Pancreas (tissue), 10 donors: ENCODE results near the gene CHRNB1. TPM values are rescaled to one million over a fixed set of nuclear protein-coding genes. Genes with fewer than 3 reads are reported as not detected.

Source experiments
- ATAC-seq, 4 donors: fragments of 200-7000 bp; cut with Tn5 transposase; one replicate each; pipeline versions ENCODE4 v1.8.0 to v1.9.1; 2020; ENCODE audit warnings: mild to moderate bottlenecking in 4 of 4, moderate library complexity in 4 of 4
- DNase-seq, 6 donors: peaks; one replicate each; pipeline ENCODE4 v3.0.0-alpha.2; 2020
- FAIRE-seq: peaks from 2 replicates; lab custom pipeline; 2012; peaks lifted over from hg19 to GRCh38; lab: Jason Lieb, UNC
- H3K27ac ChIP-seq, 4 donors: fragments of 200-600 bp; sonication (generic); 1 replicate in 3 of 4; 2 replicates in 1 of 4; pipeline versions ENCODE4 v1.5.0 to v1.8.0; 2020
- H3K27me3 ChIP-seq, 4 donors: fragments of 200-600 bp; one replicate each; pipeline ENCODE4 v1.8.0; 2021
- H3K36me3 ChIP-seq, 3 donors: fragments of 200-600 bp; sonication (generic) in 1 of 3; one replicate each; pipeline versions ENCODE4 v1.5.0 to v1.8.0; 2020 to 2021
- H3K4me1 ChIP-seq, 3 donors: fragments of 200-600 bp; one replicate each; pipeline ENCODE4 v1.8.0; 2021
- H3K4me3 ChIP-seq, 4 donors: fragments of 200-600 bp; sonication (generic) in 2 of 4; one replicate each; pipeline versions ENCODE4 v1.5.0 to v1.8.0; 2020 to 2021
- H3K9me3 ChIP-seq, 4 donors: fragments of 200-600 bp; one replicate each; pipeline ENCODE4 v1.8.0; 2021
- CTCF ChIP-seq, 4 donors: fragments of 200-600 bp; sonication (generic) in 3 of 4; IDR thresholded peaks; one replicate each; pipeline versions ENCODE4 v1.5.0 to v1.8.0; 2021; ENCODE audit warnings: antibody characterized with exemption in 4 of 4
- WGBS, 2 donors: extraction: QIAGEN DNeasy Blood & Tissue Kit; methylation state at CpG; one replicate each; pipeline ENCODE4 v1.1.7; 2013; 5-methylcytosine and 5-hydroxymethylcytosine counted together
- intact Hi-C, 3 donors: fragments of 100-400 bp; cut with DNase I; formaldehyde crosslinking; loops; one replicate each; pipeline versions ENCODE4 v1.11.1 to v1.14.2; 2022
- polyA plus RNA-seq, 2 donors: library from polyadenylated mRNA; stranded (reverse); fragments of 200-250 nt; gene quantifications; one replicate each; pipeline ENCODE4 v1.2.3, GENCODE V29; 2013
- total RNA-seq, 6 donors: library from RNA; stranded (reverse); fragmentation: NEBNext Ultra II Directional in 4 of 6; extraction: Animal tissue kit (Norgen Biotek cat#: 25700) in 4 of 6; gene quantifications; one replicate each; pipeline versions ENCODE4 v1.2.1 to v1.2.4, GENCODE V29; 2021 to 2023
- donor health status: healthy with polysubstance abuse.
- donor health status: DM: no; HTN: no; CAD: no; lungs with moderate emphysema.
- donor health status: DM: no; HTN: no; CAD: no.
- donor health status: control.
- donor health status: control.
- donor health status: Bipolar disorder and iron deficiency.
- donor health status: DM: yes; HTN: yes; CAD: no.
- donor health status: DM: no; HTN: no; CAD: no.
- donor health status: DM: no; HTN: no; CAD: no.
- donor health status: DM: yes; HTN: yes; CAD: no.

CHRNB1 gene
- total and polyA plus RNA-seq, 8 donors: 7.5 to 15.0 (median 9.7) TPM

- Histone ChIP-seq H3K36me3 (no peaks in the 10 kb centered on the region), H3K4me3 (peak overlapping the region in 3 of 4 donors; percentile 38 to 70 (median 54)), H3K9me3 (no peaks in the 10 kb centered on the region), H3K27ac (peak overlapping the region; percentile 32 to 94 (median 90)), H3K4me1 (peaks cover 5 to 18% (median 11%) of the 10 kb centered on the region in 3 donors), H3K27me3 (no peaks in the 10 kb centered on the region)
- peak in 2 of 6 donors; percentile 38 to 84 for DNase-seq
- FAIRE-seq: no peak
- 24 to 31% methylated on average over 25 to 31 of the region's 31 CpGs for WGBS, 2 donors
- intact Hi-C loops: loop anchor here in 2 of 3 donors (10.0 kb wide), 1 partner anchor 83 kb away; the partner anchor contains the start of genes KCTD11 (in 2 of the 2) and TMEM95 (in 2 of the 2)
- ATAC-seq: no peak
- TF ChIP-seq CTCF (IDR thresholded peaks at IDR 0.05): no peak
Measured at GRCh38 chr17:7437369-7437863, 7.4 kb upstream of the CHRNB1 start.

DNA sequence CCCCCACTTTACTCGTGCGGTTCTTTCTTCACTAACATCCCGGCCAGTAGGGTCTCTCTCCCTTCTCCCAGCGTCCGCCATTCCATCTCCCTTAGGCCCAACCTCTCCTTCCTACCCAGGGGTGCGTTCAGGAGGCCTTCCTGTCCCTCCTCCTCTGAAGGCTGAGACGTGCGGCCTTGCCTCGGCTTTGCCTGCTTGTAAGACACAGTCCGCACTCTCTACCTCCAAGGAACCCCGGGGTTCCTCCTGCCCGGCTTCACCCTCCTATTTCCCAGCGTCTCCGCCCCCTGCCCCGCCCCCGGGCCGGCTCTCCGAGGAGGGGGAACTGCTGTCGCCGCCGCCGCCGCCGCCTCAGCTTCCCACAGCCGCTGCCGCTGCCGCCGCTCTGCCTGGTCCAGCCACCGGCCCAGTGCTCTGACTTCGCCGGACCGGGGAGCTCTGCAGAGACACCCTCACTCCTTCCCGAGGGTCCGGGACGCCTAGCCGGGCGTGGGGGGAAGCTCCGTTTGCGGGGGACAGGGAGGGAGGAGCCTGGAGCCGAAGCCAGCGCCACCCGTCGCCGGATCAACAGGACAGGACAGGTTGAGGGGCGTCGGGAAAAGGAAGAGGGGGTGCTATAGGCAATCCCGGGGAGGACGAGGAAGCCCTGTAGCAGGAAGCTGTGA, 6.8 kb upstream of the CHRNB1 start:
- Histone ChIP-seq H3K9me3 (no peaks in the 10 kb centered on the region), H3K4me3 (peak overlapping the region in 1 of 4 donors; percentile 22), H3K27me3 (no peaks in the 10 kb centered on the region), H3K4me1 (peaks cover 5 to 18% (median 11%) of the 10 kb centered on the region in 3 donors), H3K27ac (peak overlapping the region in 1 of 4 donors; percentile 5), H3K36me3 (no peaks in the 10 kb centered on the region)
- DNase-seq: peak in 5 of 6 donors; percentile 31 to 73 (median 67)
- intact Hi-C loops: loop anchor here in 2 of 3 donors (10.0 kb wide), 1 partner anchor 83 kb away; the partner anchor contains the start of genes KCTD11 (in 2 of the 2) and TMEM95 (in 2 of the 2)
- no peak for ATAC-seq
- FAIRE-seq: no peak
- TF ChIP-seq CTCF (IDR thresholded peaks at IDR 0.05): no peak
- WGBS, 2 donors: 70 to 74% methylated on average over 48 of the region's 48 CpGs

- TF ChIP-seq CTCF (IDR thresholded peaks at IDR 0.05): no peak
- intact Hi-C loops: loop anchor here in 2 of 3 donors (10.0 kb wide), 1 partner anchor 84 kb away; the partner anchor contains the start of genes KCTD11 (in 2 of the 2) and TMEM95 (in 2 of the 2)
Measured at GRCh38 chr17:7438656-7439460, 6.0 kb upstream of the CHRNB1 start.

GRCh38 chr17:7439462-7440112, 5.3 kb upstream of the CHRNB1 start, which contains the start of gene FGF11:
FGF11 (plus strand) TSS chr17:7439512; CDS start chr17:7439621, 109 bp downstream.
- 6 to 9% methylated on average over 32 to 50 of the region's 50 CpGs for WGBS, 2 donors
- Histone ChIP-seq H3K27me3 (no peaks in the 10 kb centered on the region), H3K9me3 (no peaks in the 10 kb centered on the region), H3K27ac (no peak within 1 kb of the TSS), H3K36me3 (no peaks in the 10 kb centered on the region), H3K4me1 (peaks cover 5 to 18% (median 11%) of the 10 kb centered on the region in 3 donors), H3K4me3 (peak within 1 kb of the TSS; percentile 2 to 45 (median 26))
- intact Hi-C loops: loop anchor here in 2 of 3 donors (5.0 to 10.0 kb wide), 2 partner anchors 38 to 85 kb away; partner anchors contain the start of genes KCTD11 (in 2 of the 2), TMEM95 (in 2 of the 2) and ZBTB4 (in 2 of the 2)
- DNase-seq: no peak
- ATAC-seq: no peak
- no peak for TF ChIP-seq CTCF (IDR thresholded peaks at IDR 0.05)
- FAIRE-seq: no peak

More at GRCh38 chr17:7438656-7439460, 6.0 kb upstream of the CHRNB1 start:
- Histone ChIP-seq H3K27ac (no peak overlapping the region), H3K4me3 (no peak overlapping the region), H3K4me1 (peaks cover 5 to 18% (median 11%) of the 10 kb centered on the region in 3 donors), H3K27me3 (no peaks in the 10 kb centered on the region), H3K36me3 (no peaks in the 10 kb centered on the region), H3K9me3 (no peaks in the 10 kb centered on the region)
- FAIRE-seq (no peak), ATAC-seq (no peak), DNase-seq (no peak)
- 64 to 76% methylated on average over 11 of the region's 11 CpGs for WGBS, 2 donors
